ENCODE data around the gene AUTS2.

Gene AUTS2

DNA sequence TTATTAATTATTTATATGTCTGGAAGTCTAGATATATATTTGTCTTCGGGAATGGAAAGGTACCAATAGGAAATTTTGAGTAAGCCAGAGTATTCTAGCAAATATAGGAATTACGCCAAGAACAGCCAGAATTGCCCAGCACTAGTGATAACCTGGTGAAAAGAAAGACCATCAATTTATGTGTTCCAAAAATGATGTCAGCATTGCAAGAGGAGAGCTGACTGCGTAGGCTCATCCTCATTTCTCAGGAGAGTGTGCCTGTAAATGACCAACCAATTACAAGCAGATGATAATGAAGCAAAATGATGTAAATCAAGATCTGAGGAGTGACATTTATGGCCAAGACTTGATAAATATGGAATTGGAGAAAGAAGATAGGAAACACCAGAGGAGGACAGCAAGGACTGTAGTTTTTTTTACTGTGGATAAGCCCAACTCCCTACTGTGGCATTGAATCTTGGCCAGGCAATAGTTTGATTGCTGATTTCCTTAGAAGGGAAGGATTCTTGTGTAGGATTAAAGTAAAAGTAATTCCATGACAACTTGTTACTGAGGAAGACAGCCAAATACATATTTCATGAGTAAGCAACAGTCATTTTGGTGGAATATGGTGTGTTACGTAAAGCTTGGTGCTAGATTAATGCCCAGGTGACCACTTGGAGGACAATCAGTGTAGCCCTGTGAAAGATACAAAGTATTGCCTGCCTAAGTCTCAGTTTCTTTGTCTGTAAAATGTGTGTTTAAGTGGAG, 590.8 kb downstream of the AUTS2 start:
- Histone ChIP-seq H3K27ac (replicated peaks) (no peak overlapping the region), H3K4me3 (replicated peaks; ENCODE audit: insufficient read depth, low read length) (no peak overlapping the region), H3K27me3 (ENCODE audit: insufficient read depth, poor library complexity, severe bottlenecking) (no peaks in the 10 kb centered on the region)
- no peak for DNase-seq (ENCODE audit: low read depth in 1 of 2, low spot score in 1 of 2)
- TF ChIP-seq SPI1 (IDR thresholded peaks at IDR 0.05; ENCODE audit: borderline replicate concordance, low read depth) (no peak), GABPA (IDR thresholded peaks at IDR 0.05; ENCODE audit: low read depth) (no peak), POLR2AphosphoS5 (IDR thresholded peaks at IDR 0.05; ENCODE audit: low read depth) (no peak)
- TF ChIP-seq, protein P1, sequence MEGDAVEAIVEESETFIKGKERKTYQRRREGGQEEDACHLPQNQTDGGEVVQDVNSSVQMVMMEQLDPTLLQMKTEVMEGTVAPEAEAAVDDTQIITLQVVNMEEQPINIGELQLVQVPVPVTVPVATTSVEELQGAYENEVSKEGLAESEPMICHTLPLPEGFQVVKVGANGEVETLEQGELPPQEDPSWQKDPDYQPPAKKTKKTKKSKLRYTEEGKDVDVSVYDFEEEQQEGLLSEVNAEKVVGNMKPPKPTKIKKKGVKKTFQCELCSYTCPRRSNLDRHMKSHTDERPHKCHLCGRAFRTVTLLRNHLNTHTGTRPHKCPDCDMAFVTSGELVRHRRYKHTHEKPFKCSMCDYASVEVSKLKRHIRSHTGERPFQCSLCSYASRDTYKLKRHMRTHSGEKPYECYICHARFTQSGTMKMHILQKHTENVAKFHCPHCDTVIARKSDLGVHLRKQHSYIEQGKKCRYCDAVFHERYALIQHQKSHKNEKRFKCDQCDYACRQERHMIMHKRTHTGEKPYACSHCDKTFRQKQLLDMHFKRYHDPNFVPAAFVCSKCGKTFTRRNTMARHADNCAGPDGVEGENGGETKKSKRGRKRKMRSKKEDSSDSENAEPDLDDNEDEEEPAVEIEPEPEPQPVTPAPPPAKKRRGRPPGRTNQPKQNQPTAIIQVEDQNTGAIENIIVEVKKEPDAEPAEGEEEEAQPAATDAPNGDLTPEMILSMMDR (IDR thresholded peaks at IDR 0.05; ENCODE audit: insufficient read depth, low read length), result no peak
- TF ChIP-seq, protein P2, sequence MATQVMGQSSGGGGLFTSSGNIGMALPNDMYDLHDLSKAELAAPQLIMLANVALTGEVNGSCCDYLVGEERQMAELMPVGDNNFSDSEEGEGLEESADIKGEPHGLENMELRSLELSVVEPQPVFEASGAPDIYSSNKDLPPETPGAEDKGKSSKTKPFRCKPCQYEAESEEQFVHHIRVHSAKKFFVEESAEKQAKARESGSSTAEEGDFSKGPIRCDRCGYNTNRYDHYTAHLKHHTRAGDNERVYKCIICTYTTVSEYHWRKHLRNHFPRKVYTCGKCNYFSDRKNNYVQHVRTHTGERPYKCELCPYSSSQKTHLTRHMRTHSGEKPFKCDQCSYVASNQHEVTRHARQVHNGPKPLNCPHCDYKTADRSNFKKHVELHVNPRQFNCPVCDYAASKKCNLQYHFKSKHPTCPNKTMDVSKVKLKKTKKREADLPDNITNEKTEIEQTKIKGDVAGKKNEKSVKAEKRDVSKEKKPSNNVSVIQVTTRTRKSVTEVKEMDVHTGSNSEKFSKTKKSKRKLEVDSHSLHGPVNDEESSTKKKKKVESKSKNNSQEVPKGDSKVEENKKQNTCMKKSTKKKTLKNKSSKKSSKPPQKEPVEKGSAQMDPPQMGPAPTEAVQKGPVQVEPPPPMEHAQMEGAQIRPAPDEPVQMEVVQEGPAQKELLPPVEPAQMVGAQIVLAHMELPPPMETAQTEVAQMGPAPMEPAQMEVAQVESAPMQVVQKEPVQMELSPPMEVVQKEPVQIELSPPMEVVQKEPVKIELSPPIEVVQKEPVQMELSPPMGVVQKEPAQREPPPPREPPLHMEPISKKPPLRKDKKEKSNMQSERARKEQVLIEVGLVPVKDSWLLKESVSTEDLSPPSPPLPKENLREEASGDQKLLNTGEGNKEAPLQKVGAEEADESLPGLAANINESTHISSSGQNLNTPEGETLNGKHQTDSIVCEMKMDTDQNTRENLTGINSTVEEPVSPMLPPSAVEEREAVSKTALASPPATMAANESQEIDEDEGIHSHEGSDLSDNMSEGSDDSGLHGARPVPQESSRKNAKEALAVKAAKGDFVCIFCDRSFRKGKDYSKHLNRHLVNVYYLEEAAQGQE (IDR thresholded peaks at IDR 0.05; ENCODE audit: insufficient replicate concordance, low read depth), result no peak

DNA sequence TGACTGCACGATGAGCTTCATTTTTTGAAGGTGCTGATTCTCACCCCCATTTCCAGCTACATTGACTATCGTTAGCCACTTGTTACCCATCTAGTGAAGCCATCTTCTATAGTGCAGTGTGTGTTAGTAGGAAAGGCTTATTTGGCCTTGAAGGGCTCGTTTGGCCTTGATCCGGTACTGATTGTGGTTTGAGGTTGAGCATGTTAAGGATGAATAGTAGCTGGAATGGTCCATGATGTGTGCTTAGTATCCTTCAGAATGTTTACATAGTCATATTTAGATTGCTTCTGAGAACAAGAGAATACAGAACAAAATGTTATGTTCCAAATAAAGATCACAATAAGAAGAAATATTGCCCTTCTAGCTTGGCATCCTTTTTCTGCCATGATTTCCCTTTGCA, 591.5 kb downstream of the AUTS2 start:
- TF ChIP-seq GABPA (IDR thresholded peaks at IDR 0.05; ENCODE audit: low read depth), result no peak
- no peak overlapping the region for H3K27ac ChIP-seq (replicated peaks)
- H3K4me3 ChIP-seq (replicated peaks; ENCODE audit: insufficient read depth, low read length), result no peak overlapping the region
- no peak for DNase-seq (ENCODE audit: low read depth in 1 of 2, low spot score in 1 of 2)
- no peaks in the 10 kb centered on the region for H3K27me3 ChIP-seq (ENCODE audit: insufficient read depth, poor library complexity, severe bottlenecking)

DNA sequence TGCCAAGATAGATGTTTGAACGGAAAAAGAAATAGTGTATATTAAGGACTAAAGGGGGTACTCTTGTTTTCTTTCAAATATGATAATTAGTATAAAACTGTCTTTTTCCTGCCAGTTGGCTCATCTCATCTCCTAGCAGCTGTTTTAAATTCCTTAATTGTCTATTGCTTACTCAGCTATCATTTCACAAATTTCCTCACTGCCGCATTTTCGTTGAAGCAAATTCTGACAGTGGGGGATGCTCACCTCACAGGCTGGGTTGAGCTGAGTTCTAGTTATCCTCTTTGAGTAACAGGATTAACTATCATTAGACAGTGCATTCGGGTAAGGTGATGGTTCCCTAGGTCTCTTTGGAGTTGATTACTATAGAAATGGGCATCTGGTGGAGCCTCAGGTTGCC, 592.0 kb downstream of the AUTS2 start:
- TF ChIP-seq SPI1 (IDR thresholded peaks at IDR 0.05; ENCODE audit: borderline replicate concordance, low read depth) (no peak), GABPA (IDR thresholded peaks at IDR 0.05; ENCODE audit: low read depth) (no peak), POLR2AphosphoS5 (IDR thresholded peaks at IDR 0.05; ENCODE audit: low read depth) (no peak)
- TF ChIP-seq, protein P2 (IDR thresholded peaks at IDR 0.05; ENCODE audit: insufficient replicate concordance, low read depth), result no peak
- TF ChIP-seq, protein P1 (IDR thresholded peaks at IDR 0.05; ENCODE audit: insufficient read depth, low read length), result no peak
- Histone ChIP-seq H3K27ac (replicated peaks) (no peak overlapping the region), H3K27me3 (ENCODE audit: insufficient read depth, poor library complexity, severe bottlenecking) (no peaks in the 10 kb centered on the region), H3K4me3 (replicated peaks; ENCODE audit: insufficient read depth, low read length) (no peak overlapping the region)
- no peak for DNase-seq (ENCODE audit: low read depth in 1 of 2, low spot score in 1 of 2)

DNA sequence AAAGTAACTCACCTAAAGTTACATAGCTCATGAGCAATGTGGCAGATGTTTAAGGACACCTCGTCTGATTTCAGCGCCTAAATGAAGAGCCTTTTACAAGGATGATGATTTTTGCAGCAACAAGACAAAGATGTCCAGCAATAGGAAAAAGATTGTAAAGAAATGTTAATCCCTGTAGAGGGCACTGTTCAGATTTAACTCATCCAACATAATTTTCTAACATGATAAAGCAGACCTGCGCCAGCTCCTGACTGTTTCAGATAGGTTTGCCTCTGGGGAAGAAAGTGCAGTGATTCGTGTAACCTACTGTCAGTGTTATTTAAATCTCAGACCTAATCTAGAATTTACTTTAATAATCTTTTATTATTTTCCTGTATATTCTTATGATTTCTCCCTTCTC, 595.2 kb downstream of the AUTS2 start:
- Histone ChIP-seq H3K4me3 (replicated peaks; ENCODE audit: insufficient read depth, low read length) (no peak overlapping the region), H3K27me3 (ENCODE audit: insufficient read depth, poor library complexity, severe bottlenecking) (no peaks in the 10 kb centered on the region), H3K27ac (replicated peaks) (no peak overlapping the region)
- DNase-seq (ENCODE audit: low read depth in 1 of 2, low spot score in 1 of 2), result no peak
- no peak for TF ChIP-seq POLR2AphosphoS5 (IDR thresholded peaks at IDR 0.05; ENCODE audit: low read depth)
- TF ChIP-seq SPI1 (IDR thresholded peaks at IDR 0.05; ENCODE audit: borderline replicate concordance, low read depth), result no peak
- TF ChIP-seq, protein P1 (IDR thresholded peaks at IDR 0.05; ENCODE audit: insufficient read depth, low read length), result no peak
- TF ChIP-seq, protein P2 (IDR thresholded peaks at IDR 0.05; ENCODE audit: insufficient replicate concordance, low read depth), result no peak
- TF ChIP-seq GABPA (IDR thresholded peaks at IDR 0.05; ENCODE audit: low read depth), result no peak

All from HL-60 (cell line).